Testis (tissue), 2 donors: ENCODE measurements around the gene SIAH2.

ENCODE experiments used
- POLR2A ChIP-seq: fragments of 450-650 bp; IDR thresholded peaks from one replicate; pipeline ENCODE4 v1.6.1; 2017; ENCODE audit warnings: antibody characterized with exemption, mild to moderate bottlenecking, moderate library complexity
- TF ChIP-seq, protein P1 (sequence below), 3 experiments: fragments of 450-650 bp in 2 of 3; fragments of 200-600 bp in 1 of 3; sonication (generic) in 1 of 3; IDR thresholded peaks; one replicate each; pipeline ENCODE4 v1.5.1; 2016 to 2019; ENCODE audit warnings: antibody characterized with exemption in 3 of 3, mild to moderate bottlenecking in 2 of 3, moderate library complexity in 1 of 3

DNA sequence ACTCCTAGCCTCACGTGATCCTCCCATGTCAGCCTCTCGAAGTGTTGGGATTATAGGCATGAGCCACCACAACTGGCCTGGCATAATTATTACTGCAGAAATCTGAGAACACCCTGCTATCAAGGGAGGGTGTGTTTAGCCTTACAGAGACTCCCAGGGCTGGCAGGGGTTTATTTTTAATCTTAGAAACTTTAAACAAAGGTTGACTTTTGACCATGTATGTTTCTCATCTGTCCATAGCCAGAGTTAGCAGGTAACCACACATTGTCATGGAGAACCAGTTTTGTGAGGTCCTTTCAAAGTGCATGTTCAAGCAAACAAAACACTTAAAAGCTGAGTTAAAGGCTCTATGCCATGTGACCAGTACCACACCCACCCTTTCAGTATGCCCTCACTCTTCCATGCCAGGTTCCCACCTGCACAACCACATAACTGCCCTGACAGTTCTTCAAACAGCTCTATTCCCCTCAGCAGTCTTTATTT lies 11.1 kb downstream of the SIAH2 start:
- TF ChIP-seq, protein P1, sequence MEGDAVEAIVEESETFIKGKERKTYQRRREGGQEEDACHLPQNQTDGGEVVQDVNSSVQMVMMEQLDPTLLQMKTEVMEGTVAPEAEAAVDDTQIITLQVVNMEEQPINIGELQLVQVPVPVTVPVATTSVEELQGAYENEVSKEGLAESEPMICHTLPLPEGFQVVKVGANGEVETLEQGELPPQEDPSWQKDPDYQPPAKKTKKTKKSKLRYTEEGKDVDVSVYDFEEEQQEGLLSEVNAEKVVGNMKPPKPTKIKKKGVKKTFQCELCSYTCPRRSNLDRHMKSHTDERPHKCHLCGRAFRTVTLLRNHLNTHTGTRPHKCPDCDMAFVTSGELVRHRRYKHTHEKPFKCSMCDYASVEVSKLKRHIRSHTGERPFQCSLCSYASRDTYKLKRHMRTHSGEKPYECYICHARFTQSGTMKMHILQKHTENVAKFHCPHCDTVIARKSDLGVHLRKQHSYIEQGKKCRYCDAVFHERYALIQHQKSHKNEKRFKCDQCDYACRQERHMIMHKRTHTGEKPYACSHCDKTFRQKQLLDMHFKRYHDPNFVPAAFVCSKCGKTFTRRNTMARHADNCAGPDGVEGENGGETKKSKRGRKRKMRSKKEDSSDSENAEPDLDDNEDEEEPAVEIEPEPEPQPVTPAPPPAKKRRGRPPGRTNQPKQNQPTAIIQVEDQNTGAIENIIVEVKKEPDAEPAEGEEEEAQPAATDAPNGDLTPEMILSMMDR (IDR thresholded peaks at IDR 0.05), result no peak
- no peak for TF ChIP-seq POLR2A
